H1 (cell line): ENCODE results near the gene WDR81. TPM values are rescaled to one million over a fixed set of nuclear protein-coding genes. Genes with fewer than 3 reads are reported as not detected.

Source experiments
- CTCF ChIA-PET: fragments of 300-600 bp; sonication (Branson Sonifier 250); formaldehyde crosslinking; loops from one replicate; lab custom pipeline; 2021; ENCODE audit not compliant: partially characterized antibody; lab: Charles Lee
- POLR2A ChIA-PET: fragments of 300-600 bp; sonication (Branson Sonifier 250); formaldehyde crosslinking; loops from one replicate; lab custom pipeline; 2021; ENCODE audit warnings: inconsistent platforms; ENCODE audit not compliant: partially characterized antibody; lab: Charles Lee
- DNase-seq, 2 experiments: peaks; one replicate each; pipeline versions ENCODE4 v3.0.0 to v3.0.0-alpha.2; 2010 to 2022; ENCODE audit warnings: low spot score in 2 of 2, low read depth in 1 of 2, mixed read lengths in 1 of 2
- FAIRE-seq: peaks from 2 replicates; lab custom pipeline; 2011; peaks lifted over from hg19 to GRCh38; lab: Jason Lieb, UNC
- H2AFZ ChIP-seq: 2 replicates; pipeline ENCODE4 v1.8.1; 2012; ENCODE audit warnings: low read length, inconsistent platforms
- H2AK5ac ChIP-seq: 2 replicates; pipeline ENCODE4 v1.6.1; 2013; ENCODE audit warnings: low read depth, low read length
- H2BK120ac ChIP-seq: replicated peaks from 2 replicates; pipeline ENCODE3; 2013; ENCODE audit warnings: low read depth, low read length, inconsistent platforms
- H2BK12ac ChIP-seq: 2 replicates; pipeline ENCODE4 v1.6.1; 2013; ENCODE audit warnings: low read depth, low read length
- H2BK15ac ChIP-seq: 2 replicates; pipeline ENCODE4 v1.6.1; 2013; ENCODE audit warnings: low read length
- H2BK20ac ChIP-seq: 2 replicates; pipeline ENCODE4 v1.6.1; 2013; ENCODE audit warnings: low read length
- H2BK5ac ChIP-seq: 2 replicates; pipeline ENCODE4 v1.6.1; 2013; ENCODE audit warnings: low read depth, low read length
- H3K14ac ChIP-seq: 2 replicates; pipeline ENCODE4 v1.6.1; 2013; ENCODE audit warnings: inconsistent platforms; ENCODE audit not compliant: insufficient read length
- H3K18ac ChIP-seq: 2 replicates; pipeline ENCODE4 v1.6.1; 2013; ENCODE audit warnings: low read length; ENCODE audit errors: extremely low read depth
- H3K23ac ChIP-seq: 2 replicates; pipeline ENCODE4 v1.6.1; 2013; ENCODE audit warnings: inconsistent platforms; ENCODE audit not compliant: insufficient read length
- H3K23me2 ChIP-seq: 2 replicates; pipeline ENCODE4 v1.6.1; 2013; ENCODE audit warnings: low read depth, low read length
- H3K27ac ChIP-seq: 2 replicates; pipeline ENCODE4 v1.6.1; 2011; ENCODE audit warnings: low read depth, low read length, inconsistent platforms
- H3K27me3 ChIP-seq, 4 experiments: replicated peaks in 1 of 4; 1 replicate in 1 of 4; 2 replicates in 3 of 4; pipeline versions ENCODE4 v1.6.1 to v1.8.1; 2011 to 2013; ENCODE audit warnings: low read length in 3 of 4, mild to moderate bottlenecking in 3 of 4, inconsistent platforms in 2 of 4, mixed read lengths in 2 of 4, moderate library complexity in 1 of 4; ENCODE audit not compliant: control insufficient read depth in 3 of 4, insufficient read depth in 3 of 4; ENCODE audit errors: extremely low read depth in 1 of 4
- H3K36me3 ChIP-seq, 4 experiments: 2 replicates each; pipeline versions ENCODE4 v1.6.1 to v1.8.1; 2011 to 2013; ENCODE audit warnings: mild to moderate bottlenecking in 4 of 4, low read length in 3 of 4, moderate library complexity in 2 of 4, control low read depth in 1 of 4, inconsistent platforms in 1 of 4; ENCODE audit not compliant: insufficient read depth in 4 of 4, control insufficient read depth in 2 of 4
- H3K4ac ChIP-seq: replicated peaks from 2 replicates; pipeline ENCODE3; 2013; ENCODE audit warnings: low read length, low read depth, mixed read lengths, inconsistent platforms; ENCODE audit not compliant: insufficient read length
- H3K4me1 ChIP-seq, 4 experiments: replicated peaks in 1 of 4; 1 replicate in 1 of 4; 2 replicates in 3 of 4; pipeline versions ENCODE4 v1.6.1 to v1.8.1; 2011 to 2013; ENCODE audit warnings: low read length in 3 of 4, inconsistent platforms in 2 of 4, mixed read lengths in 1 of 4; ENCODE audit not compliant: insufficient read depth in 4 of 4, control insufficient read depth in 3 of 4
- H3K4me2 ChIP-seq, 2 experiments: 2 replicates each; pipeline versions ENCODE4 v1.6.1 to v1.8.1; 2011 to 2013; ENCODE audit warnings: low read depth in 2 of 2, low read length in 2 of 2, control low read depth in 1 of 2, inconsistent platforms in 1 of 2, mild to moderate bottlenecking in 1 of 2; ENCODE audit not compliant: insufficient read depth in 1 of 2
- H3K4me3 ChIP-seq, 4 experiments: fragments of 200-600, 300-600 bp in 1 of 4; sonication (generic), shearing (Covaris generic), sonication (Bioruptor Twin) in 1 of 4; 2 replicates each; pipeline versions ENCODE4 v1.5.1 to v1.8.1; 2011 to 2016; ENCODE audit warnings: low read length in 4 of 4, low read depth in 3 of 4, control low read depth in 2 of 4, inconsistent platforms in 2 of 4, mild to moderate bottlenecking in 2 of 4, mixed read lengths in 1 of 4, moderate library complexity in 1 of 4; ENCODE audit not compliant: insufficient read depth in 2 of 4; ENCODE audit errors: extremely low read depth in 1 of 4
- H3K56ac ChIP-seq: replicated peaks from 2 replicates; pipeline ENCODE3; 2013; ENCODE audit warnings: low read depth, mild to moderate bottlenecking, mixed read lengths, low read length, inconsistent platforms; ENCODE audit not compliant: insufficient read length
- H3K79me1 ChIP-seq: 2 replicates; pipeline ENCODE4 v1.6.1; 2013; ENCODE audit warnings: low read depth, low read length, control low read depth
- H3K79me2 ChIP-seq, 2 experiments: 2 replicates each; pipeline versions ENCODE4 v1.6.1 to v1.8.1; 2012 to 2013; ENCODE audit warnings: low read length in 2 of 2, mild to moderate bottlenecking in 2 of 2, inconsistent platforms in 1 of 2; ENCODE audit not compliant: insufficient read depth in 2 of 2, control insufficient read depth in 1 of 2
- H3K9ac ChIP-seq, 4 experiments: replicated peaks in 1 of 4; 1 replicate in 1 of 4; 2 replicates in 3 of 4; pipeline versions ENCODE4 v1.6.1 to v1.8.1; 2011 to 2013; ENCODE audit warnings: low read depth in 3 of 4, low read length in 3 of 4, control low read depth in 2 of 4, mild to moderate bottlenecking in 2 of 4, moderate library complexity in 2 of 4, inconsistent platforms in 1 of 4; ENCODE audit errors: extremely low read depth in 1 of 4
- H3K9me3 ChIP-seq, 2 experiments: 2 replicates each; pipeline versions ENCODE4 v1.6.1 to v1.8.1; 2012 to 2013; ENCODE audit warnings: mild to moderate bottlenecking in 2 of 2, moderate library complexity in 2 of 2, control low read depth in 1 of 2, inconsistent platforms in 1 of 2, low read depth in 1 of 2, low read length in 1 of 2, mixed read lengths in 1 of 2; ENCODE audit not compliant: insufficient read depth in 2 of 2
- H4K20me1 ChIP-seq, 2 experiments: replicated peaks in 1 of 2; 2 replicates each; pipeline versions ENCODE3 to v1.8.1; 2011 to 2013; ENCODE audit warnings: inconsistent platforms in 2 of 2, low read length in 2 of 2, mild to moderate bottlenecking in 1 of 2; ENCODE audit not compliant: insufficient read depth in 2 of 2, control insufficient read depth in 1 of 2
- H4K5ac ChIP-seq: 2 replicates; pipeline ENCODE4 v1.6.1; 2013; ENCODE audit warnings: low read length, low read depth, mixed read lengths, inconsistent platforms; ENCODE audit not compliant: insufficient read length
- H4K8ac ChIP-seq: 2 replicates; pipeline ENCODE4 v1.8.0; 2013; ENCODE audit warnings: mild to moderate bottlenecking, moderate library complexity, low read length, inconsistent platforms; ENCODE audit not compliant: insufficient read depth; ENCODE audit errors: extremely low read depth
- H4K91ac ChIP-seq: replicated peaks from 2 replicates; pipeline ENCODE3; 2013; ENCODE audit warnings: low read length, mixed read lengths, inconsistent platforms; ENCODE audit not compliant: insufficient read length
- GABPA ChIP-seq: IDR thresholded peaks from 2 replicates; pipeline ENCODE4 v1.6.1; 2011; ENCODE audit warnings: mild to moderate bottlenecking, low read length, moderate library complexity, borderline replicate concordance; ENCODE audit not compliant: insufficient read depth
- JUN ChIP-seq: IDR thresholded peaks from 2 replicates; pipeline ENCODE4 v1.6.1; 2011; ENCODE audit warnings: low read depth, mild to moderate bottlenecking, improper control_type of control experiment, low read length
- MAX ChIP-seq: IDR thresholded peaks from 2 replicates; pipeline ENCODE4 v1.6.1; 2012; ENCODE audit warnings: inconsistent platforms
- NRF1 ChIP-seq: IDR thresholded peaks from 2 replicates; pipeline ENCODE4 v1.6.1; 2011; ENCODE audit warnings: mild to moderate bottlenecking, low read depth, low read length, improper control_type of control experiment
- PHF8 ChIP-seq: fragments of 200-600 bp; sonication (generic); conservative IDR thresholded peaks from 2 replicates; pipeline ENCODE4 v1.7.1; 2012; ENCODE audit warnings: low read depth, mild to moderate bottlenecking, inconsistent platforms, low read length, moderate library complexity
- POU5F1 ChIP-seq: IDR thresholded peaks from 2 replicates; pipeline ENCODE4 v1.6.1; 2011; ENCODE audit warnings: low read depth, mild to moderate bottlenecking, low read length, moderate library complexity
- SP2 ChIP-seq: IDR thresholded peaks from 2 replicates; pipeline ENCODE4 v1.6.1; 2012; ENCODE audit warnings: mild to moderate bottlenecking, low read length, inconsistent platforms
- WGBS, 2 experiments: shearing (Covaris generic) in 1 of 2; methylation state at CpG; one replicate each; pipeline versions ENCODE4 v1.1.6 to v1.1.7; 2013 to 2015; ENCODE audit warnings: low lambda C conversion rate in 2 of 2, mixed read lengths in 2 of 2, inconsistent platforms in 1 of 2, low coverage in 1 of 2, missing lambda C conversion rate in 1 of 2; ENCODE audit not compliant: insufficient replicate concordance in 2 of 2, insufficient coverage in 1 of 2, insufficient read length in 1 of 2; ENCODE audit errors: extremely low coverage in 1 of 2, missing lambda C conversion rate in 1 of 2; 5-methylcytosine and 5-hydroxymethylcytosine counted together
- polyA plus RNA-seq, 7 experiments: library from polyadenylated mRNA; depleted of rRNA in 3 of 7; stranded (reverse) in 5 of 7; unstranded in 2 of 7; fragments of >200 nt in 5 of 7; fragments of 200-250 nt in 2 of 7; gene quantifications; 1 replicate in 5 of 7; 2 replicates in 1 of 7; 4 replicates in 1 of 7; pipeline versions ENCODE4 v1.2.1 to v1.2.3, GENCODE V29; 2011 to 2013; ENCODE audit warnings: missing spikeins in 2 of 7, mixed read lengths in 2 of 7
- total RNA-seq: library from RNA; stranded (reverse); fragmentation: NEBNext Ultra II Directional; extraction: Animal tissue kit (Norgen Biotek cat#: 25700); gene quantifications from 2 replicates; pipeline ENCODE4 v1.2.1, GENCODE V29; 2021

Gene WDR81
- total and polyA plus RNA-seq, 2 of the 8 experiments (the other 6 are each of a cell fraction or from before 2014, with no cell fraction given): 9.1 to 12.3 TPM

DNA sequence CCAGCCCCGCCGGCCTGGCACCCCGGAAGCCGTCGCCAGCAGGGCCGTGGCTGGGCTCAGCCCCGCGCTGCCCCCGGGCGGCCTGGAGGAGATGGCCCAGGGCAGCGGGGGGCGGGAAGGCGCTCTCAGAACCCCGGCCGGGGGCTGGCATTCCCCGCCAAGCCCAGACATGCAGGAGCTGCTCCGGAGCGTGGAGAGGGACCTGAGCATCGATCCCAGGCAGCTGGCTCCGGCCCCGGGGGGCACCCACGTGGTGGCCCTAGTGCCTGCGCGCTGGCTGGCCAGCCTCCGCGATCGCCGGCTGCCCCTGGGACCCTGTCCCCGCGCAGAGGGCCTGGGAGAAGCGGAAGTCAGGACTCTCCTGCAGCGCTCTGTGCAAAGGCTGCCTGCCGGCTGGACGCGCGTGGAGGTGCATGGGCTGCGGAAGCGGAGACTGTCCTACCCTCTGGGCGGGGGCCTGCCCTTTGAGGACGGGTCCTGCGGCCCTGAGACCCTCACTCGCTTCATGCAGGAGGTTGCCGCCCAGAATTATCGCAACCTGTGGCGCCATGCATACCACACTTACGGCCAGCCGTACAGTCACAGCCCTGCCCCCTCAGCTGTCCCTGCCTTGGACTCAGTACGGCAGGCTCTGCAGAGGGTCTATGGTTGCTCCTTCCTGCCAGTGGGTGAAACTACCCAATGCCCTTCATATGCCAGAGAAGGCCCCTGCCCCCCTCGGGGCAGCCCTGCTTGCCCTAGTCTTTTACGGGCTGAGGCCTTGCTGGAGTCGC, 551 bp downstream of the WDR81 start:
- H3K18ac ChIP-seq: no peak overlapping the region; the same call in 1 of the 2 replicates
- no peak overlapping the region for H3K4ac ChIP-seq
- no peak overlapping the region; the same call in 1 of the 2 replicates for H2BK5ac ChIP-seq
- H3K4me1 ChIP-seq: peaks cover 0 to 5% (median 3%) of the 10 kb centered on the region in 4 experiments; a peak in 5 of 7 replicates
- H2AK5ac ChIP-seq: no peak overlapping the region
- POLR2A ChIA-PET: interaction anchor here (0.9 to 3.1 kb wide), 7 partner anchors 8 to 41 kb away, joined by 3 to 17 read pairs (median 5); partner anchors contain the start of gene SERPINF1
- H2BK20ac ChIP-seq: no peak overlapping the region
- no peak overlapping the region for H2AFZ ChIP-seq
- H3K23me2 ChIP-seq: peaks cover 8% of the 10 kb centered on the region; the same call in 1 of the 2 replicates
- peaks cover 4% of the 10 kb centered on the region; the same call in 1 of the 2 replicates for H3K79me1 ChIP-seq
- H3K4me3 ChIP-seq: peak overlapping the region; percentile 39 to 78 (median 45)
- peak overlapping the region; percentile 81 for H4K8ac ChIP-seq
- no peak for FAIRE-seq
- no peak overlapping the region for H4K5ac ChIP-seq
- H4K91ac ChIP-seq: peak overlapping the region; percentile 65
- H3K4me2 ChIP-seq: peak overlapping the region; percentile 44 to 95
- TF ChIP-seq PHF8 (0 out of 2 replicates have a peak, but pooled peaks have one; percentile 32), NRF1 (no peak), JUN (no peak), SP2 (no peak), MAX (peak; percentile 76), GABPA (no peak), POU5F1 (no peak)
- TF ChIP-seq, all 59 proteins: peak for 2
- Histone ChIP-seq H3K36me3 (no peaks in the 10 kb centered on the region; a peak in 1 of 8 replicates), H3K9ac (peak overlapping the region in 1 of 4 experiments; percentile 35; a peak in 3 of 7 replicates), H3K9me3 (no peaks in the 10 kb centered on the region), H2BK15ac (no peak overlapping the region), H3K23ac (no peak overlapping the region), H3K27ac (no peak overlapping the region), H2BK12ac (0 out of 2 replicates have a peak overlapping the region, but pooled peaks have one; percentile 5), H3K27me3 (0 out of 7 replicates have a peak, but pooled peaks cover 0 to 2% (median 0%) of the 10 kb centered on the region in 4 experiments), H3K79me2 (no peaks in the 10 kb centered on the region; a peak in 1 of 4 replicates), H3K14ac (no peak overlapping the region), H4K20me1 (peaks cover 0 to 5% of the 10 kb centered on the region in 2 experiments), H3K56ac (no peak overlapping the region), H2BK120ac (no peak overlapping the region)
- WGBS, 2 experiments: 45% methylated on average over 38 of the region's 51 CpGs; no CpG with 5 or more reads in 1 of the 2 experiments
- CTCF ChIA-PET: interaction anchor here (1.0 to 2.5 kb wide), 9 partner anchors 11 to 61 kb away, joined by 3 to 15 read pairs (median 3); partner anchors contain the start of gene SERPINF1
- peak in 1 of 2 experiments; percentile 71 for DNase-seq
